ENCODE data around the gene MACROD1. TPM values are rescaled to one million over a fixed set of nuclear protein-coding genes. Genes with fewer than 3 reads are reported as not detected.
A peak's percentile ranks its signal among the peaks of the same experiment; 100 is the strongest.

Gene MACROD1
- total RNA-seq, 1 donor from 2014 or later, result 39.4 TPM

DNA sequence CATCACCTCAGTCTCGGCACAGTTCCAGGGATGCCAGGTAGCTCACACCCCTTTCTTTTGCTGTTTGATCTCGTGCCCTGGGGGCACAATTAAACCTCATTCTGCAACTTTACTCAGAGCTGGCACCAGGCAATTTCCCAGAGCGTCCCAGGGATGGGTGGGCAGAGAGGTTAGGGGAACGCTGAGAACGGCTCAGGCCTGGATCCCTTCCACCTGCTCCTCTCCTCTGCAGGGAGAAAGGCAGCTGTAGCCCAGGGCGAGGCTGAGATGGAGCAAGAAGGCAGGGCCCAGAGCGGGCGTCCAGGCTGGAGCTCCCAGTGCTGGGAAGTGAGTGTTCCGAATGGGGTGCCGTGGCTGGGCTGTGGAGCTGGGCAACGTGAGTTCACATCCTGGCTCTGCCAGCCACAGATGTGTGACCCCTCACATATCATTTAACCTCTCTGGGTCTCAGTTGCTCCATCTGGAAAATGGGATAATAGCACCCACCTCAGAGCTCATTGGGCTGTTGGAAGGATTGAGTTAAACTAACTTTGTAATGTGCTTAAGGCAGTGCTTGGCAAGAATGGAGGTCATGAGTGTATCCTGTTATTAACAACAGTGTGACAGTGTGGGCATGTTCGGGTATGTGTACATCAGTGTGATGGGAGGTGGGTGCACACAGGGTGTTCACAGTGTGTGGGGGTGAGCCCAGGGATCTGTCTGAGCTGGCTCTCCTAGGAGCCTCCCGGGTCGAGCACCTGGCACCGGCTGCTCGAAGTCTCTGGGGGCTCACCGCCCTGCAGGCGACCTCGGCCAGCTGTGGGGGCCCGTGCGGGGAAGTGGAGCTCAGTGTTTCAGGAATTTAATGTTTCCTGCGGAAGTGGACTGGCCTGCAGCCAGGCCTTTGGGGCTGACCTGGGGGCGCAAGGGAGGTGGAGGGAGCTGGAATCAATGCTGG lies 164.2 kb downstream of the MACROD1 start:
- TF ChIP-seq, protein P1, sequence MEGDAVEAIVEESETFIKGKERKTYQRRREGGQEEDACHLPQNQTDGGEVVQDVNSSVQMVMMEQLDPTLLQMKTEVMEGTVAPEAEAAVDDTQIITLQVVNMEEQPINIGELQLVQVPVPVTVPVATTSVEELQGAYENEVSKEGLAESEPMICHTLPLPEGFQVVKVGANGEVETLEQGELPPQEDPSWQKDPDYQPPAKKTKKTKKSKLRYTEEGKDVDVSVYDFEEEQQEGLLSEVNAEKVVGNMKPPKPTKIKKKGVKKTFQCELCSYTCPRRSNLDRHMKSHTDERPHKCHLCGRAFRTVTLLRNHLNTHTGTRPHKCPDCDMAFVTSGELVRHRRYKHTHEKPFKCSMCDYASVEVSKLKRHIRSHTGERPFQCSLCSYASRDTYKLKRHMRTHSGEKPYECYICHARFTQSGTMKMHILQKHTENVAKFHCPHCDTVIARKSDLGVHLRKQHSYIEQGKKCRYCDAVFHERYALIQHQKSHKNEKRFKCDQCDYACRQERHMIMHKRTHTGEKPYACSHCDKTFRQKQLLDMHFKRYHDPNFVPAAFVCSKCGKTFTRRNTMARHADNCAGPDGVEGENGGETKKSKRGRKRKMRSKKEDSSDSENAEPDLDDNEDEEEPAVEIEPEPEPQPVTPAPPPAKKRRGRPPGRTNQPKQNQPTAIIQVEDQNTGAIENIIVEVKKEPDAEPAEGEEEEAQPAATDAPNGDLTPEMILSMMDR (IDR thresholded peaks at IDR 0.05; ENCODE audit: unreplicated experiment), result no peak
- no peaks in the 10 kb centered on the region for H3K9me3 Mint-ChIP-seq
- peak overlapping the region; percentile 30 for H3K4me3 Mint-ChIP-seq
- peaks cover 9% of the 10 kb centered on the region for H3K36me3 Mint-ChIP-seq
- H3K27me3 Mint-ChIP-seq (ENCODE audit: low read depth), result peaks cover 10% of the 10 kb centered on the region
- H3K27ac Mint-ChIP-seq, result peak overlapping the region; percentile 60
- DNase-seq (ENCODE audit: low spot score in 2 of 2, unreplicated experiment in 2 of 2), result peak in 1 of 2 experiments; percentile 67
- H3K4me1 Mint-ChIP-seq, result peaks cover 41% of the 10 kb centered on the region

GRCh38 chr11:64000740-64001483 lies 165.0 kb downstream of the MACROD1 start:
- TF ChIP-seq, protein P1 (IDR thresholded peaks at IDR 0.05; ENCODE audit: unreplicated experiment), result no peak
- Mint-ChIP-seq H3K4me1 (peaks cover 34% of the 10 kb centered on the region), H3K27ac (no peak overlapping the region), H3K4me3 (no peak overlapping the region), H3K36me3 (peaks cover 9% of the 10 kb centered on the region), H3K27me3 (ENCODE audit: low read depth) (peaks cover 2% of the 10 kb centered on the region), H3K9me3 (no peaks in the 10 kb centered on the region)
- DNase-seq (ENCODE audit: low spot score in 2 of 2, unreplicated experiment in 2 of 2), result no peak

- no peak overlapping the region for H3K27ac Mint-ChIP-seq
- peaks cover 34% of the 10 kb centered on the region for H3K4me1 Mint-ChIP-seq
- TF ChIP-seq, protein P1 (IDR thresholded peaks at IDR 0.05; ENCODE audit: unreplicated experiment), result peak; percentile 89
- peak in 1 of 2 experiments; percentile 84 for DNase-seq (ENCODE audit: low spot score in 2 of 2, unreplicated experiment in 2 of 2)
- H3K4me3 Mint-ChIP-seq, result peak overlapping the region; percentile 61
- no peaks in the 10 kb centered on the region for H3K27me3 Mint-ChIP-seq (ENCODE audit: low read depth)
- peaks cover 9% of the 10 kb centered on the region for H3K36me3 Mint-ChIP-seq
- H3K9me3 Mint-ChIP-seq, result no peaks in the 10 kb centered on the region
Observed at GRCh38 chr11:64000026-64000739, 165.7 kb downstream of the MACROD1 start.

- peak; percentile 77 to 82 for DNase-seq (ENCODE audit: low spot score in 2 of 2, unreplicated experiment in 2 of 2)
- Mint-ChIP-seq H3K4me1 (peaks cover 34% of the 10 kb centered on the region), H3K4me3 (peak overlapping the region; percentile 61)
Observed at GRCh38 chr11:63999349-64000025, 166.4 kb downstream of the MACROD1 start.

More at GRCh38 chr11:63999349-64000025, 166.4 kb downstream of the MACROD1 start:
- TF ChIP-seq, protein P1 (IDR thresholded peaks at IDR 0.05; ENCODE audit: unreplicated experiment), result no peak
- no peak overlapping the region for H3K27ac Mint-ChIP-seq
- no peaks in the 10 kb centered on the region for H3K27me3 Mint-ChIP-seq (ENCODE audit: low read depth)
- H3K36me3 Mint-ChIP-seq, result peaks cover 14% of the 10 kb centered on the region
- H3K9me3 Mint-ChIP-seq, result no peaks in the 10 kb centered on the region

Measured in mesothelial cell of epicardium (in vitro differentiated cells).